NCI-H82 treated with DMSO at 0.1 percent for 48 hours (cell line): ENCODE measurements around the gene NUBPL.

Experiments
- DNase-seq: peaks from one replicate; lab custom pipeline; 2025; ENCODE audit not compliant: unreplicated experiment; lab: John Stamatoyannopoulos, UW

NUBPL gene

GRCh38 chr14:31561155-31561846, at the start of gene NUBPL:
Gene NUBPL, plus strand, starts transcription at chr14:31561404. Its CDS starts 36 bp downstream, at chr14:31561440.
- peak; percentile 58 for DNase-seq

- no peak for DNase-seq
Measured at GRCh38 chr14:31527087-31527486, 34.1 kb upstream of the NUBPL start.

- DNase-seq = no peak
Measured at GRCh38 chr14:31527546-31527945, 33.7 kb upstream of the NUBPL start.

- DNase-seq = no peak
Measured at GRCh38 chr14:31529053-31529452, 32.2 kb upstream of the NUBPL start.

- no peak for DNase-seq
Measured at GRCh38 chr14:31530136-31530535, 31.1 kb upstream of the NUBPL start.

GRCh38 chr14:31536201-31536960, 24.8 kb upstream of the NUBPL start:
- DNase-seq = no peak

- no peak for DNase-seq
Measured at GRCh38 chr14:31541702-31542101, 19.5 kb upstream of the NUBPL start.

GRCh38 chr14:31543969-31544799, 17.0 kb upstream of the NUBPL start:
- DNase-seq = no peak

GRCh38 chr14:31544816-31545215, 16.4 kb upstream of the NUBPL start:
- DNase-seq = no peak

GRCh38 chr14:31545328-31545727, 15.9 kb upstream of the NUBPL start:
- no peak for DNase-seq

GRCh38 chr14:31549817-31550216, 11.4 kb upstream of the NUBPL start:
- DNase-seq = no peak

- no peak for DNase-seq
Measured at GRCh38 chr14:31550589-31550988, 10.6 kb upstream of the NUBPL start.

- DNase-seq = no peak
Measured at GRCh38 chr14:31556191-31556590, 5.0 kb upstream of the NUBPL start.

- no peak for DNase-seq
Measured at GRCh38 chr14:31559939-31560338, 1.3 kb upstream of the NUBPL start.

GRCh38 chr14:31560759-31561154, 447 bp upstream of the NUBPL start:
- no peak for DNase-seq

- DNase-seq = no peak
Measured at GRCh38 chr14:31564194-31564593, 3.0 kb downstream of the NUBPL start.

- DNase-seq = no peak
Measured at GRCh38 chr14:31566456-31566855, 5.3 kb downstream of the NUBPL start.

- DNase-seq = no peak
Measured at GRCh38 chr14:31567655-31568054, 6.5 kb downstream of the NUBPL start.

- no peak for DNase-seq
Measured at GRCh38 chr14:31568161-31568560, 7.0 kb downstream of the NUBPL start.

- no peak for DNase-seq
Measured at GRCh38 chr14:31568671-31569070, 7.5 kb downstream of the NUBPL start.

GRCh38 chr14:31572955-31573354, 11.8 kb downstream of the NUBPL start:
- DNase-seq = no peak

- DNase-seq = no peak
Measured at GRCh38 chr14:31576949-31577348, 15.7 kb downstream of the NUBPL start.
